Thoracic aorta (tissue), 2 donors: ENCODE results near the gene AHRR. TPM values are rescaled to one million over a fixed set of nuclear protein-coding genes. Genes with fewer than 3 reads are reported as not detected.

Source experiments
- ATAC-seq: fragments of 150-250 bp; one replicate; pipeline ENCODE4 v1.8.0; 2017; ENCODE audit warnings: low read depth; ENCODE audit not compliant: insufficient number of reproducible peaks, low FRiP score
- DNase-seq: peaks from one replicate; pipeline ENCODE4 v3.0.0-alpha.2; 2020; ENCODE audit warnings: low spot score
- H3K27ac ChIP-seq, 2 donors: fragments of 200-600 bp; sonication (generic); 1 replicate in 1 of 2; 2 replicates in 1 of 2; pipeline ENCODE4 v1.5.1; 2016; ENCODE audit warnings: mild to moderate bottlenecking in 2 of 2, moderate library complexity in 2 of 2
- H3K27me3 ChIP-seq: fragments of 200-600 bp; sonication (generic); replicated peaks from 2 replicates; pipeline ENCODE4 v1.6.0; 2016; ENCODE audit warnings: mild to moderate bottlenecking; ENCODE audit not compliant: insufficient read depth
- H3K36me3 ChIP-seq: fragments of 200-600 bp; sonication (generic); one replicate; pipeline ENCODE4 v1.5.1; 2016
- H3K4me1 ChIP-seq, 2 donors: fragments of 200-600 bp; sonication (generic); 1 replicate in 1 of 2; 2 replicates in 1 of 2; pipeline versions ENCODE4 v1.5.1 to v1.6.0; 2016; ENCODE audit warnings: low read depth in 2 of 2, mild to moderate bottlenecking in 1 of 2; ENCODE audit not compliant: control insufficient read depth in 1 of 2
- H3K4me3 ChIP-seq: fragments of 200-600 bp; sonication (generic); 2 replicates; pipeline ENCODE4 v1.5.1; 2016; ENCODE audit warnings: mild to moderate bottlenecking
- H3K9me3 ChIP-seq: fragments of 200-600 bp; sonication (generic); 2 replicates; pipeline ENCODE4 v1.5.1; 2016
- total RNA-seq, 2 donors: library from RNA; depleted of rRNA; stranded (reverse); fragments of >200 nt; gene quantifications; one replicate each; pipeline versions ENCODE4 v1.1.0 to v1.2.3, GENCODE V29; 2016
- TF ChIP-seq, protein P1 (sequence below): fragments of 200-600 bp; sonication (generic); IDR thresholded peaks from one replicate; pipeline ENCODE4 v1.5.1; 2019; ENCODE audit warnings: antibody characterized with exemption

The AHRR gene
- total RNA-seq, 2 donors from 2014 or later = 0.85 to 3.1 TPM

GRCh38 chr5:476102-476813 lies 154.7 kb downstream of the AHRR start:
- DNase-seq (no peak), ATAC-seq (no peak)
- H3K4me3 ChIP-seq = no peak overlapping the region
- no peak overlapping the region for H3K27ac ChIP-seq
- H3K9me3 ChIP-seq = no peaks in the 10 kb centered on the region
- H3K27me3 ChIP-seq = no peaks in the 10 kb centered on the region
- H3K36me3 ChIP-seq = no peaks in the 10 kb centered on the region
- H3K4me1 ChIP-seq = peaks cover 4 to 22% of the 10 kb centered on the region in 2 donors
- TF ChIP-seq, protein P1, sequence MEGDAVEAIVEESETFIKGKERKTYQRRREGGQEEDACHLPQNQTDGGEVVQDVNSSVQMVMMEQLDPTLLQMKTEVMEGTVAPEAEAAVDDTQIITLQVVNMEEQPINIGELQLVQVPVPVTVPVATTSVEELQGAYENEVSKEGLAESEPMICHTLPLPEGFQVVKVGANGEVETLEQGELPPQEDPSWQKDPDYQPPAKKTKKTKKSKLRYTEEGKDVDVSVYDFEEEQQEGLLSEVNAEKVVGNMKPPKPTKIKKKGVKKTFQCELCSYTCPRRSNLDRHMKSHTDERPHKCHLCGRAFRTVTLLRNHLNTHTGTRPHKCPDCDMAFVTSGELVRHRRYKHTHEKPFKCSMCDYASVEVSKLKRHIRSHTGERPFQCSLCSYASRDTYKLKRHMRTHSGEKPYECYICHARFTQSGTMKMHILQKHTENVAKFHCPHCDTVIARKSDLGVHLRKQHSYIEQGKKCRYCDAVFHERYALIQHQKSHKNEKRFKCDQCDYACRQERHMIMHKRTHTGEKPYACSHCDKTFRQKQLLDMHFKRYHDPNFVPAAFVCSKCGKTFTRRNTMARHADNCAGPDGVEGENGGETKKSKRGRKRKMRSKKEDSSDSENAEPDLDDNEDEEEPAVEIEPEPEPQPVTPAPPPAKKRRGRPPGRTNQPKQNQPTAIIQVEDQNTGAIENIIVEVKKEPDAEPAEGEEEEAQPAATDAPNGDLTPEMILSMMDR = no peak

- no peaks in the 10 kb centered on the region for H3K36me3 ChIP-seq
- ATAC-seq (no peak), DNase-seq (no peak)
- H3K27ac ChIP-seq = no peak overlapping the region
- peaks cover 4 to 17% of the 10 kb centered on the region in 2 donors for H3K4me1 ChIP-seq
- TF ChIP-seq, protein P1 = no peak
- no peaks in the 10 kb centered on the region for H3K9me3 ChIP-seq
- H3K27me3 ChIP-seq = no peaks in the 10 kb centered on the region
- H3K4me3 ChIP-seq = no peak overlapping the region
Observed at GRCh38 chr5:476814-477175, 155.3 kb downstream of the AHRR start.

DNA sequence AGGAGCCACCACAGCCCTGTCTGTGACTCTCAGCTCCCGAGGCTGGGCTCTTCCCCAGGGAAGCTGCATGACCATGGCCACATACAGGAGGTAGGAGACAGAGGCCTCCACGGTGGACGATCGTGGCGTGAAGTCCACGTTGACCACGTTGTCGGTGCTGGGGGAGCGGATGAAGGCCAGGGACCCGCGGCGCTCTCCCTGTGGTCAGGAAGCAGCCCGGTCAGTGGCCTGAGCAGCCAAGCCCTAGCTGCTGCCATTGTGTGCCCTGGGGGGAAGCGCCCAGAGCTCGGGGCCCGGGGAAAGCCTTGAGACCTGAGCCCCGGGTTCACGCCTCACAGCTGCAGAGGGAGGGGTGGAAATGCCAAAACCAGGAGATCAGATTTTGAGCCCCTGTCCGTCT lies 155.7 kb downstream of the AHRR start:
- H3K4me1 ChIP-seq = peaks cover 4 to 12% of the 10 kb centered on the region in 2 donors
- no peak overlapping the region for H3K4me3 ChIP-seq
- H3K27ac ChIP-seq = no peak overlapping the region
- H3K9me3 ChIP-seq = no peaks in the 10 kb centered on the region
- H3K36me3 ChIP-seq = no peaks in the 10 kb centered on the region
- no peaks in the 10 kb centered on the region for H3K27me3 ChIP-seq
- TF ChIP-seq, protein P1 = no peak
- DNase-seq = no peak
- no peak for ATAC-seq

DNA sequence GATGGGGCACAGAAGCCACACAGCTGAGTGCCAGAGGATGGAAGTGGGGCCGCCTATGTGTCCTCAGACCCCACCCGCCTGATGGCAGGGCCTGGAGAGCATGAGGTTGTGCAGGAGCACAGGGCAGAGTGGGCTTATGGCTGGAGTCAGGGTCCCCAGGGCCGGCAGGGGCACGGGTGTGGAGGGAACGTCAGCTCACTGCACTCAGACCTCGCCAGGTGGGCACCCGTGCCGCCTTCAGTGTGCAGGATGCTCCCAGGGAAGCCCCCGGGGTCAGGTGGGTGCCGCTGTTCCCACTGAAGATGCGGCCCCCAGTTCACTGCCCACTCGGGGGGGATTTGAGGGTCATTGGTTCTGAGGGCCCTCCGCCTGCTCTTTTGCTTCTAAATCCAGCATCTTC lies 156.4 kb downstream of the AHRR start:
- no peak for ATAC-seq
- Histone ChIP-seq H3K9me3 (no peaks in the 10 kb centered on the region), H3K27me3 (no peaks in the 10 kb centered on the region), H3K27ac (no peak overlapping the region), H3K4me3 (no peak overlapping the region), H3K36me3 (no peaks in the 10 kb centered on the region), H3K4me1 (peaks cover 4 to 8% of the 10 kb centered on the region in 2 donors)
- no peak for DNase-seq
- TF ChIP-seq, protein P1 = no peak

GRCh38 chr5:478369-478981 lies 157.0 kb downstream of the AHRR start:
- H3K27ac ChIP-seq = no peak overlapping the region
- no peaks in the 10 kb centered on the region for H3K36me3 ChIP-seq
- no peaks in the 10 kb centered on the region for H3K9me3 ChIP-seq
- no peak for DNase-seq
- no peaks in the 10 kb centered on the region for H3K27me3 ChIP-seq
- TF ChIP-seq, protein P1 = no peak
- H3K4me3 ChIP-seq = no peak overlapping the region
- ATAC-seq = no peak
- peaks cover 4 to 8% of the 10 kb centered on the region in 2 donors for H3K4me1 ChIP-seq
